Panc1 (cell line): ENCODE measurements around the gene RPS6KA3. TPM values are rescaled to one million over a fixed set of nuclear protein-coding genes. Genes with fewer than 3 reads are reported as not detected.

Experiments used
- ATAC-seq: fragments of 200-7000 bp; cut with Tn5 transposase; 2 replicates; pipeline ENCODE4 v1.9.1; 2020; ENCODE audit warnings: mild to moderate bottlenecking, moderate library complexity
- BruUV-seq: library from RNA; stranded (reverse); fragments of 400-500 nt; replicated peaks from 2 replicates; lab custom pipeline; 2021; lab: Mats Ljungman, UMichigan
- CTCF ChIA-PET: fragments of 300-600 bp; sonication (Branson Sonifier 250); formaldehyde crosslinking; loops from one replicate; lab custom pipeline; 2022; ENCODE audit warnings: antibody characterized with exemption; lab: Charles Lee
- POLR2A ChIA-PET: fragments of 300-600 bp; sonication (Branson Sonifier 250); formaldehyde crosslinking; loops from one replicate; lab custom pipeline; 2022; ENCODE audit warnings: antibody characterized with exemption; lab: Charles Lee
- DNase-seq: peaks from one replicate; pipeline ENCODE4 v3.0.0-alpha.2; 2010; ENCODE audit warnings: low read depth, low spot score
- H3K27ac ChIP-seq: 2 replicates; pipeline ENCODE4 v1.5.1; 2011; ENCODE audit warnings: mild to moderate bottlenecking, low read length, inconsistent platforms
- H3K27me3 ChIP-seq: fragments of 200-500 bp; sonication (Bioruptor generic); 2 replicates; pipeline ENCODE4 v1.6.0; 2014; ENCODE audit warnings: low read length, inconsistent platforms; ENCODE audit not compliant: control insufficient read depth, insufficient read depth
- H3K36me3 ChIP-seq: fragments of 200-500 bp; sonication (Bioruptor generic); 2 replicates; pipeline ENCODE4 v1.5.1; 2014; ENCODE audit warnings: inconsistent platforms, mild to moderate bottlenecking, low read length, moderate library complexity; ENCODE audit not compliant: control insufficient read depth, insufficient read depth
- H3K4me1 ChIP-seq: 2 replicates; pipeline ENCODE4 v1.5.1; 2011; ENCODE audit warnings: inconsistent platforms, mild to moderate bottlenecking, low read length, moderate library complexity; ENCODE audit not compliant: control insufficient read depth, insufficient read depth
- H3K4me3 ChIP-seq, 2 experiments: 2 replicates each; pipeline ENCODE4 v1.5.1; 2011 to 2012; ENCODE audit warnings: low read depth in 2 of 2, low read length in 2 of 2, mild to moderate bottlenecking in 2 of 2, inconsistent platforms in 1 of 2, moderate library complexity in 1 of 2
- H3K9me3 ChIP-seq: fragments of 200-500 bp; sonication (Bioruptor generic); 2 replicates; pipeline ENCODE4 v1.5.1; 2014; ENCODE audit warnings: low read depth, mild to moderate bottlenecking, inconsistent platforms, low read length, moderate library complexity; ENCODE audit not compliant: control insufficient read depth, insufficient read depth
- POLR2AphosphoS5 ChIP-seq: IDR thresholded peaks from 2 replicates; pipeline ENCODE4 v1.6.1; 2012; ENCODE audit warnings: mild to moderate bottlenecking, low read depth, low read length, moderate library complexity
- SIN3A ChIP-seq: IDR thresholded peaks from 2 replicates; pipeline ENCODE4 v1.6.1; 2012; ENCODE audit warnings: low read depth, mild to moderate bottlenecking, low read length, moderate library complexity, borderline replicate concordance; ENCODE audit not compliant: insufficient read depth
- TCF7L2 ChIP-seq: IDR thresholded peaks from 2 replicates; pipeline ENCODE4 v1.6.1; 2011; ENCODE audit warnings: mild to moderate bottlenecking, low read depth, low read length, inconsistent platforms
- in situ Hi-C: cut with HindIII; loops from 2 replicates; pipeline ENCODE4 v1.10.0; 2016; ENCODE audit warnings: low sequenced_read_pairs, low pct_unique_long_range_greater_than_20kb
- intact Hi-C: fragments of 100-400 bp; cut with micrococcal nuclease; formaldehyde crosslinking; loops from one replicate; pipeline ENCODE4 v1.10.0; 2022; ENCODE audit not compliant: unreplicated experiment
- total RNA-seq: library from RNA; stranded (reverse); gene quantifications from one replicate; pipeline ENCODE4 v1.2.1, GENCODE V29; 2021; ENCODE audit not compliant: unreplicated experiment
- TF ChIP-seq, protein P1 (sequence below), 2 experiments: IDR thresholded peaks; 2 replicates each; pipeline ENCODE4 v1.6.1; 2011 to 2012; ENCODE audit warnings: low read depth in 2 of 2, control low read depth in 1 of 2, low read length in 1 of 2, mild to moderate bottlenecking in 1 of 2, moderate library complexity in 1 of 2; ENCODE audit not compliant: insufficient read depth in 1 of 2
- TF ChIP-seq, protein P2 (sequence below): fragments of 450-650 bp; IDR thresholded peaks from 2 replicates; pipeline ENCODE4 v1.5.1; 2017; ENCODE audit warnings: mild to moderate bottlenecking

RPS6KA3 gene
- total RNA-seq, 1 experiment from 2014 or later = 40.5 TPM

DNA sequence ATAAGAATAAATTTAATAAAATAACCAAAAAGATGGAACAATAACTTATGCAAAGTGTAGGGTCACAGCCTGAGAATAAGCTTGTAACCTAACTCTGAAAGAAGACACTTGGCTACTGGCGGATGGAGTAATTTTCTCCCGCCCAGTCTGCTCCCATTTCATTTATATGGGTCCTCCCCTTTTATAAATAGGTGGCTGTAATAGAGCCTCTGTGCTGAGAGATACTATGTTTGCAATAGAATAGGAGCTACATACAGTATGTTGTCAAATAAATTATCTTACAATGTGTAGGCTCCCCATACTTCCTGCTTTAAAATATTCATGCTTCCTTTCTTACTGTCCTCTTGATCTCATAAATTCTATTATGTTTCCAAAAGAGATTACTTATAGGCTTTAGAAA, 28.2 kb upstream of the RPS6KA3 start:
- Histone ChIP-seq H3K4me1 (no peaks in the 10 kb centered on the region), H3K27ac (no peak overlapping the region), H3K4me3 (no peak overlapping the region), H3K27me3 (no peaks in the 10 kb centered on the region), H3K9me3 (no peaks in the 10 kb centered on the region), H3K36me3 (no peaks in the 10 kb centered on the region)
- intact Hi-C loops = loop anchor here (5.0 kb wide), 1 partner anchor 147 kb away; no protein-coding TSS in a partner anchor
- no peak for DNase-seq
- in situ Hi-C loops = no loop called here
- BruUV-seq = no TSS peak
- ChIA-PET CTCF (no interaction called here), POLR2A (no interaction called here)
- ATAC-seq = no peak
- TF ChIP-seq, protein P1, sequence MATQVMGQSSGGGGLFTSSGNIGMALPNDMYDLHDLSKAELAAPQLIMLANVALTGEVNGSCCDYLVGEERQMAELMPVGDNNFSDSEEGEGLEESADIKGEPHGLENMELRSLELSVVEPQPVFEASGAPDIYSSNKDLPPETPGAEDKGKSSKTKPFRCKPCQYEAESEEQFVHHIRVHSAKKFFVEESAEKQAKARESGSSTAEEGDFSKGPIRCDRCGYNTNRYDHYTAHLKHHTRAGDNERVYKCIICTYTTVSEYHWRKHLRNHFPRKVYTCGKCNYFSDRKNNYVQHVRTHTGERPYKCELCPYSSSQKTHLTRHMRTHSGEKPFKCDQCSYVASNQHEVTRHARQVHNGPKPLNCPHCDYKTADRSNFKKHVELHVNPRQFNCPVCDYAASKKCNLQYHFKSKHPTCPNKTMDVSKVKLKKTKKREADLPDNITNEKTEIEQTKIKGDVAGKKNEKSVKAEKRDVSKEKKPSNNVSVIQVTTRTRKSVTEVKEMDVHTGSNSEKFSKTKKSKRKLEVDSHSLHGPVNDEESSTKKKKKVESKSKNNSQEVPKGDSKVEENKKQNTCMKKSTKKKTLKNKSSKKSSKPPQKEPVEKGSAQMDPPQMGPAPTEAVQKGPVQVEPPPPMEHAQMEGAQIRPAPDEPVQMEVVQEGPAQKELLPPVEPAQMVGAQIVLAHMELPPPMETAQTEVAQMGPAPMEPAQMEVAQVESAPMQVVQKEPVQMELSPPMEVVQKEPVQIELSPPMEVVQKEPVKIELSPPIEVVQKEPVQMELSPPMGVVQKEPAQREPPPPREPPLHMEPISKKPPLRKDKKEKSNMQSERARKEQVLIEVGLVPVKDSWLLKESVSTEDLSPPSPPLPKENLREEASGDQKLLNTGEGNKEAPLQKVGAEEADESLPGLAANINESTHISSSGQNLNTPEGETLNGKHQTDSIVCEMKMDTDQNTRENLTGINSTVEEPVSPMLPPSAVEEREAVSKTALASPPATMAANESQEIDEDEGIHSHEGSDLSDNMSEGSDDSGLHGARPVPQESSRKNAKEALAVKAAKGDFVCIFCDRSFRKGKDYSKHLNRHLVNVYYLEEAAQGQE (IDR thresholded peaks at IDR 0.05; ENCODE audit: insufficient read depth in 1 of 2, low read depth in 2 of 2, low read length in 1 of 2) = no peak
- TF ChIP-seq POLR2AphosphoS5 (no peak), SIN3A (no peak), TCF7L2 (no peak)
- TF ChIP-seq, protein P2, sequence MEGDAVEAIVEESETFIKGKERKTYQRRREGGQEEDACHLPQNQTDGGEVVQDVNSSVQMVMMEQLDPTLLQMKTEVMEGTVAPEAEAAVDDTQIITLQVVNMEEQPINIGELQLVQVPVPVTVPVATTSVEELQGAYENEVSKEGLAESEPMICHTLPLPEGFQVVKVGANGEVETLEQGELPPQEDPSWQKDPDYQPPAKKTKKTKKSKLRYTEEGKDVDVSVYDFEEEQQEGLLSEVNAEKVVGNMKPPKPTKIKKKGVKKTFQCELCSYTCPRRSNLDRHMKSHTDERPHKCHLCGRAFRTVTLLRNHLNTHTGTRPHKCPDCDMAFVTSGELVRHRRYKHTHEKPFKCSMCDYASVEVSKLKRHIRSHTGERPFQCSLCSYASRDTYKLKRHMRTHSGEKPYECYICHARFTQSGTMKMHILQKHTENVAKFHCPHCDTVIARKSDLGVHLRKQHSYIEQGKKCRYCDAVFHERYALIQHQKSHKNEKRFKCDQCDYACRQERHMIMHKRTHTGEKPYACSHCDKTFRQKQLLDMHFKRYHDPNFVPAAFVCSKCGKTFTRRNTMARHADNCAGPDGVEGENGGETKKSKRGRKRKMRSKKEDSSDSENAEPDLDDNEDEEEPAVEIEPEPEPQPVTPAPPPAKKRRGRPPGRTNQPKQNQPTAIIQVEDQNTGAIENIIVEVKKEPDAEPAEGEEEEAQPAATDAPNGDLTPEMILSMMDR = no peak

DNA sequence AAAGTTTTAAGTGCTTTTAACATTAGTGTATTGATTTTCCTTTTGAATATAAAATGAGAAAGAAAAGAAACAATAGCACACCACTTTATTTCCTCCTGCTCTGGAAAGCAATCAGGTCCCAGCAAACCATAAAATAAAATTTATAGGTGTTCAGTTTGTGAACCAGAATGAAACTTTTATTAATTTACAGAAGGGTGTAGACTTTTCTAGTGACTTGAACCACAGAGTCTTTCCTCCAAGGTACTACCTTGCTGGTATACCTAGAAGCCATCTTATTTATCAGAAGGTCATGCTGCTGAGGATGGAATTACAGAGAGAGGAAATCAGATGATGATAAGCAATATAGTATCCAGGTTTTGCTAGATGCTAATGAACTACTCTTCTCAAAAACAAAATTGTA, 27.6 kb upstream of the RPS6KA3 start:
- Histone ChIP-seq H3K4me3 (no peak overlapping the region), H3K36me3 (no peaks in the 10 kb centered on the region), H3K4me1 (no peaks in the 10 kb centered on the region), H3K9me3 (no peaks in the 10 kb centered on the region), H3K27ac (no peak overlapping the region), H3K27me3 (no peaks in the 10 kb centered on the region)
- ChIA-PET POLR2A (no interaction called here), CTCF (no interaction called here)
- DNase-seq = no peak
- intact Hi-C loops = no loop called here
- in situ Hi-C loops = no loop called here
- BruUV-seq = no TSS peak
- TF ChIP-seq, protein P1 (IDR thresholded peaks at IDR 0.05; ENCODE audit: insufficient read depth in 1 of 2, low read depth in 2 of 2, low read length in 1 of 2) = no peak
- TF ChIP-seq TCF7L2 = no peak
- TF ChIP-seq, protein P2 = no peak
- TF ChIP-seq POLR2AphosphoS5 = no peak
- no peak for ATAC-seq
